Thyroid gland (tissue), 4 donors: Measurements from ENCODE around the gene KCNMA1. TPM values are rescaled to one million over a fixed set of nuclear protein-coding genes. Genes with fewer than 3 reads are reported as not detected.

Experiments used
- DNase-seq, 2 donors: peaks; one replicate each; pipeline ENCODE4 v3.0.0-alpha.2; 2019
- H3K27ac ChIP-seq, 3 donors: fragments of 200-600 bp; sonication (generic); 1 replicate in 2 of 3; 2 replicates in 1 of 3; pipeline ENCODE4 v1.5.1; 2016 to 2019; ENCODE audit warnings: mild to moderate bottlenecking in 1 of 3, moderate library complexity in 1 of 3
- H3K27me3 ChIP-seq: fragments of 200-600 bp; sonication (generic); one replicate; pipeline ENCODE4 v1.5.1; 2019
- H3K36me3 ChIP-seq, 2 donors: fragments of 200-600 bp; sonication (generic); one replicate each; pipeline ENCODE4 v1.5.1; 2016 to 2019
- H3K4me1 ChIP-seq, 2 donors: fragments of 200-600 bp; sonication (generic); one replicate each; pipeline ENCODE4 v1.5.1; 2017 to 2019
- H3K4me3 ChIP-seq, 3 donors: fragments of 200-600 bp; sonication (generic); replicated peaks in 1 of 3; 1 replicate in 2 of 3; 2 replicates in 1 of 3; pipeline ENCODE4 v1.5.1; 2016; ENCODE audit warnings: mild to moderate bottlenecking in 1 of 3
- H3K9me3 ChIP-seq: fragments of 200-600 bp; sonication (generic); one replicate; pipeline ENCODE4 v1.5.1; 2017
- CTCF ChIP-seq, 6 experiments: fragments of 200-600 bp in 3 of 6; fragments of 450-650 bp in 3 of 6; sonication (generic) in 3 of 6; IDR thresholded peaks; one replicate each; pipeline ENCODE4 v1.5.1; 2016 to 2019; ENCODE audit warnings: antibody characterized with exemption in 6 of 6, mild to moderate bottlenecking in 2 of 6, inconsistent platforms in 1 of 6, moderate library complexity in 1 of 6
- POLR2A ChIP-seq, 2 donors: fragments of 450-650 bp; IDR thresholded peaks; one replicate each; pipeline ENCODE4 v1.6.1; 2017; ENCODE audit warnings: antibody characterized with exemption in 2 of 2, mild to moderate bottlenecking in 2 of 2, moderate library complexity in 1 of 2
- WGBS, 2 donors: methylation state at CpG; one replicate each; pipeline ENCODE4 v1.1.5; 2017; 5-methylcytosine and 5-hydroxymethylcytosine counted together
- intact Hi-C: fragments of 100-400 bp; cut with DNase I; formaldehyde crosslinking; loops from one replicate; pipeline ENCODE4 v1.15.1; 2023
- total RNA-seq, 4 donors: library from RNA; depleted of rRNA; stranded (reverse); fragments of >200 nt; gene quantifications; one replicate each; pipeline ENCODE4 v1.2.3, GENCODE V29; 2016

Gene KCNMA1
- total RNA-seq, 4 donors from 2014 or later, result 2.5 to 5.1 (median 3.6) TPM

- no peaks in the 10 kb centered on the region for H3K9me3 ChIP-seq
- WGBS, 2 donors, result 76 to 81% methylated on average over 5 of the region's 5 CpGs
- H3K4me3 ChIP-seq, result no peak overlapping the region
- no peaks in the 10 kb centered on the region for H3K27me3 ChIP-seq
- intact Hi-C loops, result no loop called here
- peaks cover 0 to 4% of the 10 kb centered on the region in 2 donors for H3K4me1 ChIP-seq
- DNase-seq, result no peak
- H3K36me3 ChIP-seq, result no peaks in the 10 kb centered on the region
- H3K27ac ChIP-seq, result no peak overlapping the region
- no peak for TF ChIP-seq CTCF (IDR thresholded peaks at IDR 0.05)
Observed at GRCh38 chr10:77377034-77377433, 260.6 kb downstream of the KCNMA1 start.

GRCh38 chr10:77374189-77374656 is 263.4 kb downstream of the KCNMA1 start:
- TF ChIP-seq POLR2A (IDR thresholded peaks at IDR 0.05) (no peak), CTCF (IDR thresholded peaks at IDR 0.05) (no peak)
- intact Hi-C loops, result no loop called here
- WGBS, 2 donors, result 92 to 94% methylated on average over 2 of the region's 2 CpGs
- Histone ChIP-seq H3K9me3 (no peaks in the 10 kb centered on the region), H3K27ac (no peak overlapping the region), H3K4me3 (no peak overlapping the region), H3K27me3 (no peaks in the 10 kb centered on the region), H3K4me1 (peaks cover 0 to 10% of the 10 kb centered on the region in 2 donors), H3K36me3 (no peaks in the 10 kb centered on the region)
- no peak for DNase-seq

GRCh38 chr10:77371848-77372799 is 265.5 kb downstream of the KCNMA1 start:
- H3K27me3 ChIP-seq, result no peaks in the 10 kb centered on the region
- no peak overlapping the region for H3K27ac ChIP-seq
- WGBS, 2 donors, result 68 to 69% methylated on average over 7 of the region's 7 CpGs
- H3K9me3 ChIP-seq, result no peaks in the 10 kb centered on the region
- H3K36me3 ChIP-seq, result no peaks in the 10 kb centered on the region
- peaks cover 0 to 10% of the 10 kb centered on the region in 2 donors for H3K4me1 ChIP-seq
- no peak overlapping the region for H3K4me3 ChIP-seq
- intact Hi-C loops, result no loop called here
- TF ChIP-seq POLR2A (IDR thresholded peaks at IDR 0.05) (no peak), CTCF (IDR thresholded peaks at IDR 0.05) (no peak)
- peak in 1 of 2 donors; percentile 9 for DNase-seq

GRCh38 chr10:77371421-77371820 is 266.2 kb downstream of the KCNMA1 start:
- no peak for DNase-seq
- intact Hi-C loops, result no loop called here
- Histone ChIP-seq H3K4me1 (peaks cover 0 to 10% of the 10 kb centered on the region in 2 donors), H3K27me3 (no peaks in the 10 kb centered on the region), H3K36me3 (no peaks in the 10 kb centered on the region), H3K4me3 (no peak overlapping the region), H3K27ac (no peak overlapping the region), H3K9me3 (no peaks in the 10 kb centered on the region)
- 41 to 67% methylated on average over 1 of the region's 1 CpG for WGBS, 2 donors
- no peak for TF ChIP-seq CTCF (IDR thresholded peaks at IDR 0.05)
- TF ChIP-seq POLR2A (IDR thresholded peaks at IDR 0.05), result no peak

- peaks cover 0 to 10% of the 10 kb centered on the region in 2 donors for H3K4me1 ChIP-seq
- H3K4me3 ChIP-seq, result no peak overlapping the region
- H3K27ac ChIP-seq, result no peak overlapping the region
- H3K27me3 ChIP-seq, result no peaks in the 10 kb centered on the region
- DNase-seq, result no peak
- intact Hi-C loops, result no loop called here
- no peak for TF ChIP-seq POLR2A (IDR thresholded peaks at IDR 0.05)
- TF ChIP-seq CTCF (IDR thresholded peaks at IDR 0.05), result no peak
- no peaks in the 10 kb centered on the region for H3K9me3 ChIP-seq
- H3K36me3 ChIP-seq, result no peaks in the 10 kb centered on the region
Observed at GRCh38 chr10:77368006-77368405, 269.6 kb downstream of the KCNMA1 start.
